CD4-positive, alpha-beta memory T cell (primary cell): ENCODE measurements around the gene ST7. TPM values are rescaled to one million over a fixed set of nuclear protein-coding genes. Genes with fewer than 3 reads are reported as not detected.

ENCODE experiments used
- CTCF ChIA-PET: fragments of 350-600 bp; sonication (Branson Sonifier 250); formaldehyde crosslinking; loops from one replicate; lab custom pipeline; 2021; ENCODE audit warnings: inconsistent platforms; ENCODE audit not compliant: partially characterized antibody; lab: Charles Lee
- POLR2A ChIA-PET: fragments of 350-600 bp; sonication (Branson Sonifier 250); formaldehyde crosslinking; loops from one replicate; lab custom pipeline; 2021; ENCODE audit not compliant: partially characterized antibody; lab: Charles Lee
- DNase-seq, 5 donors: peaks; one replicate each; pipeline versions ENCODE4 v3.0.0 to v3.0.0-alpha.2; 2020 to 2022; ENCODE audit warnings: mixed read lengths in 1 of 5
- H3K27ac ChIP-seq: one replicate; pipeline ENCODE4 v1.7.0; 2013; ENCODE audit warnings: low read depth, low read length
- H3K27me3 ChIP-seq: 2 replicates; pipeline ENCODE4 v1.7.0; 2013; ENCODE audit warnings: mild to moderate bottlenecking, low read length, moderate library complexity; ENCODE audit not compliant: insufficient read depth
- H3K36me3 ChIP-seq: 2 replicates; pipeline ENCODE4 v1.7.0; 2013; ENCODE audit warnings: mild to moderate bottlenecking, low read length, moderate library complexity; ENCODE audit not compliant: insufficient read depth
- H3K4me1 ChIP-seq: 2 replicates; pipeline ENCODE4 v1.7.0; 2013; ENCODE audit warnings: mild to moderate bottlenecking, low read length, moderate library complexity; ENCODE audit not compliant: insufficient read depth
- H3K4me3 ChIP-seq, 2 donors: one replicate each; pipeline ENCODE4 v1.7.0; 2013; ENCODE audit warnings: low read length in 2 of 2, mild to moderate bottlenecking in 1 of 2
- H3K9me3 ChIP-seq, 2 donors: one replicate each; pipeline ENCODE4 v1.7.0; 2013; ENCODE audit warnings: low read length in 2 of 2, control low read depth in 1 of 2; ENCODE audit not compliant: control insufficient read depth in 1 of 2
- H3K27ac Mint-ChIP-seq, 7 donors: one replicate each; pipeline ENCODE4 v1.8.0; 2020 to 2021; ENCODE audit warnings: mixed read lengths in 7 of 7, mild to moderate bottlenecking in 6 of 7, inconsistent platforms in 3 of 7, moderate library complexity in 3 of 7
- H3K27me3 Mint-ChIP-seq, 2 donors: one replicate each; pipeline ENCODE4 v1.8.0; 2020 to 2021; ENCODE audit warnings: mixed read lengths in 2 of 2
- H3K36me3 Mint-ChIP-seq, 2 donors: one replicate each; pipeline ENCODE4 v1.8.0; 2020 to 2021; ENCODE audit warnings: mixed read lengths in 2 of 2, inconsistent platforms in 1 of 2, mild to moderate bottlenecking in 1 of 2
- H3K4me1 Mint-ChIP-seq, 4 donors: one replicate each; pipeline ENCODE4 v1.8.0; 2020 to 2021; ENCODE audit warnings: mixed read lengths in 4 of 4, mild to moderate bottlenecking in 1 of 4
- H3K4me3 Mint-ChIP-seq, 8 donors: one replicate each; pipeline ENCODE4 v1.8.0; 2020 to 2021; ENCODE audit warnings: mixed read lengths in 8 of 8, mild to moderate bottlenecking in 7 of 8, moderate library complexity in 6 of 8, inconsistent platforms in 3 of 8
- H3K9me3 Mint-ChIP-seq, 8 donors: one replicate each; pipeline ENCODE4 v1.8.0; 2020 to 2021; ENCODE audit warnings: mixed read lengths in 8 of 8, mild to moderate bottlenecking in 5 of 8, inconsistent platforms in 3 of 8, moderate library complexity in 1 of 8
- intact Hi-C: fragments of 100-400 bp; cut with micrococcal nuclease; formaldehyde crosslinking; loops from one replicate; pipeline ENCODE4 v1.15.1; 2023
- polyA plus RNA-seq, 2 donors: library from polyadenylated mRNA; unstranded; fragments of 300-500 nt; fragmentation: Illumina TruSeq; gene quantifications; one replicate each; pipeline ENCODE4 v1.2.3, GENCODE V29; 2021
- total RNA-seq, 2 experiments: library from RNA; stranded (reverse); gene quantifications; one replicate each; pipeline ENCODE4 v1.2.3, GENCODE V29; 2021

The ST7 gene
- total and polyA plus RNA-seq, 4 experiments from 2014 or later, result 3.8 to 6.6 (median 4.0) TPM

DNA sequence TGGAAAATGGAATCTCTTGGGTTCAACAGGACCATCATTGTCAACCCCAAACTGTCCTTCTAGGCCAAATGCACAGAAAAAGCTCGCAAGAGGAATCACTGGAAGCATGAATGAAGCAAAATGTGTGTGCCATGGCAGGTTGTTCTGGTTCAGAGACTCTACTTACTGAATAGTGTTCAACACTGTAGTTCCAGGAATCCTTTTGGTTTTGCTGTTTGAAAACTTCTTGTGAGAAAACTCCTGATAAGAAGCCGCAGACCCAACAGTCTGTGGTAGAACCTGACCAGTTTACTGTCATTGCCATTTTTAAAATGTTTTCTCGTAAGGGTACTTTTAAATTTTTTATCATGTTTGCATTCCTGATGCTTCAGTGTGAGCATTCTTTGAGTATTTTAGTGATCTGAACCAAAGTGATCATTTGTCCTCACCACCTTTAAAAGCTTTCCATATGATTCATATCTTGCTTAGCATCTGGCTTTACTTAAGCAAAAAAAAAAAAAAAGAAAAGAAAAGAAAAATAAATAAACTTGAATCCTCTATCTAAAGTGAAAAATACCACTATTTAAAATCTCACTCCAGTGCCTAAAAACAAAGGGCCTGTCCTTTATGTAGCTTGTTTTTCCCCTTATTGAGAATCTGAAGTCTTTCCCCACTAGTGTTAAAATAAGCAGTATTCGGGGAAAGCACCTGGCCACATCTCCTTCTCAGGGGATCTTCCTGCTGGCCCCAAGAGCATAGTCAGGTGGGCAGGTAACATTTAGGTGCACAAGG lies 277.2 kb downstream of the ST7 start:
- POLR2A ChIA-PET, result no interaction called here

GRCh38 chr7:117231047-117231359 lies 277.7 kb downstream of the ST7 start:
- H3K27ac ChIP-seq, result no peak overlapping the region
- intact Hi-C loops, result no loop called here
- CTCF ChIA-PET, result no interaction called here

More for the DNA sequence above, 277.2 kb downstream of the ST7 start:
- Mint-ChIP-seq H3K4me1 (no peaks in the 10 kb centered on the region), H3K4me3 (no peak overlapping the region), H3K36me3 (no peaks in the 10 kb centered on the region), H3K9me3 (peaks cover 0 to 8% (median 3%) of the 10 kb centered on the region in 8 donors), H3K27me3 (no peaks in the 10 kb centered on the region), H3K27ac (no peak overlapping the region)
- intact Hi-C loops, result no loop called here
- H3K4me1 ChIP-seq, result no peaks in the 10 kb centered on the region
- H3K4me3 ChIP-seq, result no peak overlapping the region
- H3K27me3 ChIP-seq, result no peaks in the 10 kb centered on the region
- H3K27ac ChIP-seq, result no peak overlapping the region
- no peaks in the 10 kb centered on the region for H3K36me3 ChIP-seq
- H3K9me3 ChIP-seq, result no peaks in the 10 kb centered on the region
- CTCF ChIA-PET, result no interaction called here
- DNase-seq, result no peak

GRCh38 chr7:117237646-117238045 lies 284.3 kb downstream of the ST7 start:
- no peaks in the 10 kb centered on the region for H3K4me1 Mint-ChIP-seq
- H3K9me3 ChIP-seq, result no peaks in the 10 kb centered on the region
- no peaks in the 10 kb centered on the region for H3K36me3 ChIP-seq
- no peak overlapping the region for H3K4me3 ChIP-seq
- no peak for DNase-seq
- ChIA-PET CTCF (no interaction called here), POLR2A (no interaction called here)
- intact Hi-C loops, result no loop called here
- peaks cover 0 to 7% (median 4%) of the 10 kb centered on the region in 8 donors for H3K9me3 Mint-ChIP-seq
- H3K27ac ChIP-seq, result no peak overlapping the region
- no peak overlapping the region for H3K4me3 Mint-ChIP-seq
- H3K4me1 ChIP-seq, result no peaks in the 10 kb centered on the region
- no peaks in the 10 kb centered on the region for H3K27me3 ChIP-seq
- no peak overlapping the region for H3K27ac Mint-ChIP-seq
- H3K27me3 Mint-ChIP-seq, result peaks cover 6 to 12% of the 10 kb centered on the region in 2 donors
- no peaks in the 10 kb centered on the region for H3K36me3 Mint-ChIP-seq

More at GRCh38 chr7:117231047-117231359, 277.7 kb downstream of the ST7 start:
- peaks cover 0 to 8% (median 4%) of the 10 kb centered on the region in 8 donors for H3K9me3 Mint-ChIP-seq
- H3K4me3 ChIP-seq, result no peak overlapping the region
- H3K27me3 Mint-ChIP-seq, result no peaks in the 10 kb centered on the region
- no peak overlapping the region for H3K4me3 Mint-ChIP-seq
- no peaks in the 10 kb centered on the region for H3K4me1 ChIP-seq
- POLR2A ChIA-PET, result no interaction called here
- H3K9me3 ChIP-seq, result no peaks in the 10 kb centered on the region
- DNase-seq, result no peak
- H3K36me3 ChIP-seq, result no peaks in the 10 kb centered on the region
- H3K27ac Mint-ChIP-seq, result no peak overlapping the region
- no peaks in the 10 kb centered on the region for H3K36me3 Mint-ChIP-seq
- no peaks in the 10 kb centered on the region for H3K4me1 Mint-ChIP-seq
- H3K27me3 ChIP-seq, result no peaks in the 10 kb centered on the region

DNA sequence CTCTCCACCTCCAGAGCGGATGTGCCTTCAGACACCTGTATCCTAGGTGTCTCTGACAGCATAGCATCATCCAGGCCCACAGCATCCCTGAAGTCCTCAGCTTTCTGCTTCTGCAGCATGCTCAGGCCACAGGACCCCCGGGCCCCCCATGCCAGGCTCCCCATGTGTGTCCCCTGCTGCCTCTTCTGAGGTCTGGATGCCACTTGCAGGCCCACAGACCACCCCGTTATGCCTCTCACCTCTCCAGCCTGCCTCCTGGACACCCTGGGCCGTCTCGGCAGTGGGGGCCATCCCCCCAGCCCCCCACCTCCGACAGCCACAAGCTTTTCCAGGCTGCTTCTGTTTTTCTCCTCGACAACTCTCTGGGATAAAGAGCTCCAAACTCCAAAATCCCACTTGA lies 285.2 kb downstream of the ST7 start:
- intact Hi-C loops, result no loop called here
- peaks cover 6 to 12% of the 10 kb centered on the region in 2 donors for H3K27me3 Mint-ChIP-seq
- H3K9me3 Mint-ChIP-seq, result peaks cover 0 to 7% (median 4%) of the 10 kb centered on the region in 8 donors
- no peaks in the 10 kb centered on the region for H3K4me1 Mint-ChIP-seq
- H3K9me3 ChIP-seq, result no peaks in the 10 kb centered on the region
- no peaks in the 10 kb centered on the region for H3K36me3 ChIP-seq
- no peaks in the 10 kb centered on the region for H3K4me1 ChIP-seq
- no peak overlapping the region for H3K4me3 Mint-ChIP-seq
- CTCF ChIA-PET, result no interaction called here
- H3K36me3 Mint-ChIP-seq, result no peaks in the 10 kb centered on the region
- no peak overlapping the region for H3K27ac Mint-ChIP-seq
- POLR2A ChIA-PET, result no interaction called here
- DNase-seq, result no peak
- no peak overlapping the region for H3K4me3 ChIP-seq
- no peak overlapping the region for H3K27ac ChIP-seq
- H3K27me3 ChIP-seq, result no peaks in the 10 kb centered on the region

DNA sequence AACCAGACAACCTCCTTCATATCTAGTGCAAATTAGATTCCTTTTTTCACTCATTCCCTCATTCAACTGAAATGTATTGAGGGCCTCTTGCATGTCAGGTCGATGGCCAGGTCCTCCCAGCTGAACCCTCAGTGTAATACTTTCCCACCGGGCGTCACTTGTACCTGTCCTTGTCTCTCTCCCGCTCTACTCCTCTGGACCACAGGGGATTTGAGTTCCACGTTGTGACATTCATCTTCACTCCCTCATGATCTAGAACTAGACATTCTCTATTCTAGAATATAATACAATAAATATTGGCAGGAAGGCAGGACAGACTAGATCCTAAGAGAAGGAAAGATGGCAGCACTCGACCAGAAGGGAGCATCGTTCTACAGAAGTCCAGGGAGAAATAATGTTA lies 285.6 kb downstream of the ST7 start:
- intact Hi-C loops, result no loop called here
- H3K4me1 ChIP-seq, result no peaks in the 10 kb centered on the region
- no peak overlapping the region for H3K4me3 ChIP-seq
- peaks cover 6 to 12% of the 10 kb centered on the region in 2 donors for H3K27me3 Mint-ChIP-seq
- H3K27ac Mint-ChIP-seq, result no peak overlapping the region
- CTCF ChIA-PET, result no interaction called here
- no peak for DNase-seq
- no peaks in the 10 kb centered on the region for H3K36me3 ChIP-seq
- peaks cover 0 to 7% (median 3%) of the 10 kb centered on the region in 8 donors for H3K9me3 Mint-ChIP-seq
- POLR2A ChIA-PET, result no interaction called here
- no peak overlapping the region for H3K27ac ChIP-seq
- no peak overlapping the region for H3K4me3 Mint-ChIP-seq
- no peaks in the 10 kb centered on the region for H3K9me3 ChIP-seq
- H3K4me1 Mint-ChIP-seq, result no peaks in the 10 kb centered on the region
- H3K36me3 Mint-ChIP-seq, result no peaks in the 10 kb centered on the region
- H3K27me3 ChIP-seq, result no peaks in the 10 kb centered on the region

DNA sequence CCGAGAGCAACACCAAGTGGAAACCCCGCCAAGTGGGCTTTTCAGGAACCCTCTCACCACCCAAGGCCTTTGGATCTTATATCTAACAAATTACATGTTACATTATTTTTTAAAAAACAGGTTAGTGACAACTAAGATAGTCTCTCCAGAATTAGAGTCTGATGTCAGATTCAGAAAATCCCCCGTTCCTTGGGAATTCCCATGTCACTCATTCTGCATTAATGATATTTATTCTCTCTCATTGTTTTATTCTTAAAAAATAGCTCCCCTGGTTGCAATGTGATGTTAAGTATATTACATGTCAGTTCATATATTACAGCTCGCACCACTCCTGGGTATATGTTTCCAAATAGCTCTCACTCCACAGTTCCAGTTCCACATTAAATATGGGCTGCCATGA lies 287.8 kb downstream of the ST7 start:
- H3K27me3 ChIP-seq, result no peaks in the 10 kb centered on the region
- peaks cover 0 to 5% (median 3%) of the 10 kb centered on the region in 8 donors for H3K9me3 Mint-ChIP-seq
- intact Hi-C loops, result no loop called here
- no peaks in the 10 kb centered on the region for H3K36me3 Mint-ChIP-seq
- H3K27ac ChIP-seq, result no peak overlapping the region
- no peaks in the 10 kb centered on the region for H3K9me3 ChIP-seq
- no peak overlapping the region for H3K27ac Mint-ChIP-seq
- ChIA-PET POLR2A (no interaction called here), CTCF (no interaction called here)
- no peaks in the 10 kb centered on the region for H3K36me3 ChIP-seq
- no peaks in the 10 kb centered on the region for H3K4me1 ChIP-seq
- no peak overlapping the region for H3K4me3 ChIP-seq
- H3K4me1 Mint-ChIP-seq, result no peaks in the 10 kb centered on the region
- H3K4me3 Mint-ChIP-seq, result no peak overlapping the region
- no peak for DNase-seq
- H3K27me3 Mint-ChIP-seq, result peaks cover 6 to 13% of the 10 kb centered on the region in 2 donors

DNA sequence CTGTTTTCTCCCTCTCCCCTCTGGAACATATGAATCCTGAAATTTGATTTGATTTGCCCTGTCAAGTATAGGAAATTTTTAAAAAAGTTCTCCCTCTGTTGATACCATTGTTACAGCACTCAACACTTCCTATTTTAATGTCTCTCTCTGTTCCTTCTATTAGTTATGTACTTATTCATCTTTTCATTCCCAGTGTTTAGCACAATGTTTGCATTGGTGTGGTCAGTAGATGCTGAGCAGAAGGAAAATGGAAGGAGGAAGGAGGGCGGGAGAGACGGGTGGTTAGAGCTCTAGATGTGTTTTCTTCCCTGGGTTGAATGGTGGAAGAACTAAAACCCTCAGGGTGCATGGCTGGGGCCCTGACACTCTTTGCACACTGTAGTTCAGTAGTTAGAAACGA lies 290.1 kb downstream of the ST7 start:
- Mint-ChIP-seq H3K27me3 (peaks cover 6 to 10% of the 10 kb centered on the region in 2 donors), H3K9me3 (peaks cover 0 to 9% (median 1%) of the 10 kb centered on the region in 8 donors), H3K27ac (no peak overlapping the region), H3K36me3 (no peaks in the 10 kb centered on the region), H3K4me3 (no peak overlapping the region), H3K4me1 (no peaks in the 10 kb centered on the region)
- no peaks in the 10 kb centered on the region for H3K4me1 ChIP-seq
- intact Hi-C loops, result no loop called here
- H3K36me3 ChIP-seq, result no peaks in the 10 kb centered on the region
- H3K4me3 ChIP-seq, result no peak overlapping the region
- no peak overlapping the region for H3K27ac ChIP-seq
- ChIA-PET POLR2A (no interaction called here), CTCF (no interaction called here)
- H3K9me3 ChIP-seq, result no peaks in the 10 kb centered on the region
- no peak for DNase-seq
- H3K27me3 ChIP-seq, result no peaks in the 10 kb centered on the region
